HL-60/S4 treated with retinoic acid at 250 ng/mL for 4 days and 3 days (cell line): ENCODE data around the gene UBE2H.

Experiments used
- in situ Hi-C: fragments of 300-500 bp; cut with MboI; formaldehyde crosslinking; loops from 2 replicates; pipeline ENCODE4 v1.7.0; 2022; ENCODE audit warnings: low sequenced_read_pairs

Gene UBE2H

DNA sequence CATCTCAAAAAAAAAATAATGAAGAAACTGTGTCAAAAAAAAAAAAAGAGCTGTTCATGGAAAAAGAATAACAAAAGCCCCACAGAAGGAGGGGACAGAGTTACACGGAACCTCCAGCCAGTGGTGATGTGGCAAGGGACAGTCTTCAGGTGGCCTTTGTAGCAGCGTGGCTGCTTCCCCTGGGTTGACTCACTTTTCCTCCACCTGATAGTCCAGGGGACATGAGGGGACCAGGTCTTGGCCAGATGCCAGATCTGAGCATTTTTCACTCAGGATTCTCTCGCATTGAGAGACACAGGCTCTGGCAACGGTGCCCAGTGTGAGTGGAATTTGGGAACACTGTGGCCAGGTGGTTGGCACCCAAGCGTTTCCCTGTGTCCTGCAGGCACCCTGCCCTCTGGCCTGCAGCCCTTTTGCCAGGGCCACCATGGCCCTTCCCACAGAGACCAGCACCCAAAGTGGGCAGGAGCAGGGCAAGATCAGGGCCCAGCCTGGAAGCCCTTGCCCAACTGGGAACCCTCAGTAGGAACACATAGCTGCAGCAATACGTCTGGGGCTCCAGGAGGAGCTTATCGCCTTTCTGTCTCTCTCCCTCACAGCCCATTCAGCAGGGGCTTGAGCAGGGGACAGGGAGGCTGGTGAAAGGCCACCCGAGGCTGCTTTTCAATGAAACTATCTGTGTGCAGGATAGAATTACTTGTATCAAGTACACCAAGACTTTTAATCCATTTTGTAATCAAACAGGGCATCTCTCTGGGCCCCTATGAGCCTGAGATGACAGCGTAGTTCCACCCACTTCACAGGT, 159.1 kb downstream of the UBE2H start:
- in situ Hi-C loops: no loop called here

DNA sequence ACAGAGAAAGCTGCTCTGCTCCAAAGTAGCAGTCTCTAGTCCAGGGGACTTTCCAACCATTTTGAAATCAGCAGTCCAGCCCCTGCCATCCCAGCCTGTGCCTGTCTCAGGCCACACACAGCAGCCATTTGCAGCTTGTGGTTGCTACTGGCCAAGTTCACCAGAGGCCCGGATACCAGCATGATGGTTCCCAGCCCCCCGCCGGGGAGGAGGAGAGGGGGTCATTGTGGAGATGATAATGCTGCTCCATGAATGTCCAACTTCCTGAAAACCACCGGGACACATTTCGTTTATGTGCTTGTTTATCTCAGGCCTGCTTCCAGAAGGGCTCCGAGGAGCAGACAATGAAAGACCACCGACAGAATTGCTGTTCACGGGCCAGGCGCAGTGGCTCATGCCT, 160.0 kb downstream of the UBE2H start:
- in situ Hi-C loops: no loop called here

DNA sequence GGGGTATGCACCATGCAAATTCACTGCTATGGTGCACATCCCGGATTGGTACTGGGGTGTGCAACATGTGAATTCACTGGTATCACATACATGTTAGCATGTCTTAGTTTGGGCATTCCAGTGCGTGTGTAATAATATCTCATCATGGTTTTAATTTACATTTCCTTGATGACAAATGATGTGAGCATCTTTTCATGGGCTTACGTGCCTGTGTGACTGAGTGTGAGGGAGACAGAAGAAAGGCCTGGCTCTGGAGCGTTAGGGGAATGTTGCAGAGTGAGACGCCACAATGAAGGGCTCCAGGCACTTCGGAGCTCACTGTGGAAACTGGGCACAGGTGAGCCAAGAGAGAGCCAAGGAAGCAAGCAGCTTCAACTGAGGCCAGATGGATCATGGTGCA, 162.6 kb downstream of the UBE2H start:
- in situ Hi-C loops: no loop called here

DNA sequence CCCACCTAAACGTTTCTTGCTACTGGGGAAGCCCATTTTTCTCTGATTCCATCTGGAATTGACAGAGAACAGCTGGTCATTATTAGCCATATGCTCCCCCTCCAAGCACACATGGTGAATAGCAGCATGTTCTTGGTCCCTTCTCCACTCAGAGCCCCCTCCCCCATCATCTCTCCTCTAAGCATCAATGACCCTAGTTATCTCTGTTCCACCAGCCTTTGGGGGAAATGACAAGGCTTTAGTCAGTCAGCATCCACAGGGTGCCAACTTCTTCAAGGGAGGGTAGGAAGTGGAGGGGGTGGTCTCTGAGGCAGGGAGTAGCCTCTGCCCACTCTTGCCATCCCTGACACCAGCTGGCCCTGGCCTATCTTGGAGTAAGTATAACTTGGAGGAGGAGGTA, 163.1 kb downstream of the UBE2H start:
- in situ Hi-C loops: no loop called here

DNA sequence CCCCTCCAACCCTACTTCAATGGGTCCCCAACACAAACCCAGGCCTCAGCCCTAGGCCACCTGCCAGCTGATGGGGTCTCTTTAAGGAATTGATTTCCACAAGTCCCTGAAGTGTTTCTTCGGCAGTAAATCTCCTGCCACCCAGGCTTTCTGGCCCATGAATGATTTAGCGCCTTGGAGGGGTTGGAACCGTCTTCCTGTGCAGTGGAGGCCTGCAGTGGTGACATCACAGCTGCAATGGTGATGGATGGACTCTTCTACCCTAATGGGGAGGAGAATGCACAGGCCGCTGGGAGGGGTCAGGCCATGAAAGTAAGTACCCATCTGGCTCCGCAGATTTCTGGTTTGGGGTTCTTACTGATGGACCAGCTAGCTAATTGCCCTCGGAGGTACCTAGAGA, 163.8 kb downstream of the UBE2H start:
- in situ Hi-C loops: no loop called here

DNA sequence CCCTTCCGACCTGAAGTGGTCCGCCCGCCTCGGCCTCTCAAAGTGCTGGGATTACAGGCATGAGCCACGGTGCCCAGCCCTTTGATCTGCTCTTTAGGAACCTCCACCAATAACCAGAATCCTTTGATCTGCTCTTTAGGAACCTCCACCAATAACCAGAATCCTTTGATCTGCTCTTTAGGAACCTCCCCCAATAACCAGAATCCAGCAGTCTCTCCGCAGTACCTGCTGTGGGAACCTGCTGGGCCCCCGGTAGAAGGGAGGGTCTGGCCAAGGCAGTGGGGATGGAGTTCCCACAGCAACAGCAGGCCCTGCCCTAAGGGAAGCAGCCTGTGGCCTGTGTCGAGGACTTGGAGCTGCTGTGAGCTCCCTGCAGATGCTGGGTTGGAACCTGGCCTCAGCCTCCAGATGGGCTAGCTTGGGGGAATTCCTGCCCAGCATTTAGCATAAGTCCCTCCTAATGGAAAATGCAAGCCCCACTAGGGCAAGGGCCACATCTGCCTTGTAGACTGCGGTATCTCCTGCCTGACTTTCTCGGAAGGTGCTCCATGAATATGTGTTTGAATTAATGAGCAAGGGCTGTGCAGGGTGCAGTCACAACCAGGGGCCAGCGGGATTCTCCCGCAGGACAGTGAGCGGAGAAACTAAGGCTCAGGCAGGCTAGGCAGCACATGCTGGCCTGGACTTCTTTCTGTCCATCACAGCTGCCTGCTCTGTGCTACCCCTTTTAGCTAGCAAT, 165.8 kb downstream of the UBE2H start:
- in situ Hi-C loops: no loop called here

DNA sequence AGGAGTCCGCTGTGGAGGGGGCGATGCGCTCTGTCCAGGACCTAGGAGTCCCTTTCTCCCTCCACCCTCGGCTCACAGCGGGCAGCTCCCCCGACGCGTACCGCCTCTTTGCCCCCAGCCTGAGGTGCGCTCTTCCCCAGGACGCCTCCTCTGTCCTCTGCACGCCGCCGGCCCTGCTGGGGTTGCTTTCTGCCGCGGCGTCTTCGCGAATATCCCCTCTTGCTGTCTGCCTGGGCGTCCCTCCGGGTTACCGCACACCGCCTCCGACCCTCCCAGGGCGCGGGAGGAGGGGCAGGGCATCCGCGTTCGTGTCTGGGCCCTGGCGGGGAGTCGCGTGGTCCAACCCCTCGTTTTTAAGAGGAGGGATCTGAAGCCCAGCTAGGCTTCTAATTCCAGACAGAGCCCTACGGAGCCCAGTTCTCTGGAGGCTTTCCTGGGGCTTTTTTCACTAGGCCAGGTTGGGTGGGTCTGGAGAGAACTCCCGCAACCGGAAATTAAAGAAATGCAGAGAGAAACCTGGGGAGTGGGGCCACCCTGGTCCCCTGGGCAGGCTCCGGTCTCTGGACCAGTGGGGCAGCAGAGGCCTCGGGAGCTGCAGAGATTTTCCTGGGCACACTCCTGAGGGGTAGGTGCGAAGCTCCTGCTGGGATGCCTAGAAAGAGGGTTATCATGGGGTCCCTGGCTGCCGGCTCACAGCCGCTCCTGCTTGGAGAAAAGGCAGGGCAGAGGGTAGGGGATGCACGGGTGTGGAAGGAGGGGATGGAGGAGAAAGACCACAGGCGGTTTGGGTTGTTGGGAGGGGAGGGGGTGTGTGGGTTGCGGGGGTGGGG, 166.9 kb downstream of the UBE2H start:
- in situ Hi-C loops: no loop called here

DNA sequence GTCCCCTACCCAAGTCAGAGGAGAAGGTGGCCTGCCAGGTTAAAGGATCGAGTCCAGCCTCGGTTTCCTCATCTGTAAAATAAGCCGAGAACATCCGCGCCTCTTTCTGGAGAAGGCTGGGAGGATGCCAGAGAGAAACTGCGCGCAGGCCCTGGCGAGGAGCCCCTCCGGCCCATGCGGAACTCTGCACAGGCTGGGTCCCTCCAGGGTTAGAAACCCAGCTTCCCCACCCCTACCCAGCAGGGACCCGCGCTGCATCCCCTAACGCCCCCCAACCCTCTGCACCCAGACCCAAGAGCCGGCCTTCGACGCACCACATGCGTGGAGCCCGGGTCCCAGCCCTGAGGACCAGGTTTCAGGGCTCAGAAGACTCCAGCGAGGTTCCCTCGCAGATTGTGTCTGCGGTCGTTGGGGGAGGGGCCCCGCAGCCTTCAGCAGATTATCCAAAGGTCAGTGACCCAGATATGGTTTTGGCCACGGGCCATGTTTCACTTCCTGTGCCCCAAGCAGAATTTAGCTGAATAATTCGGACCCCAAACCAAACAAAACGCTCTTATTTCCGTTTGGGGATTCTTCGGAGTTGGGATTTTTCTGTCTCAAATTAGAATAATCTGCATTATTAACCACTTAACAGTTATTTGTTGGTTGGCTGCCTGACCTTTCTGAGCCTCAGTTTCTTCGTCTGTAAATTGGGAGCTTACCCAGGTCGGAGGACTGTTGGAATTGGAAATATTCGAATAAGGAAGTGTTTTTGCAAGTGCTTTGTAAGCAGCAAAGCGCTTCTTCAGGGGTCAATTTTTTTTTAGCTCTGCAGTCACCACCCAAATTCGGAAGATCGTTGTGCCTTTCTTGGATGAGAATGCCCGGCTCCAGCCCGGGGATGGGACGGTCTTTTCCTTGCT, 167.7 kb downstream of the UBE2H start:
- in situ Hi-C loops: no loop called here

DNA sequence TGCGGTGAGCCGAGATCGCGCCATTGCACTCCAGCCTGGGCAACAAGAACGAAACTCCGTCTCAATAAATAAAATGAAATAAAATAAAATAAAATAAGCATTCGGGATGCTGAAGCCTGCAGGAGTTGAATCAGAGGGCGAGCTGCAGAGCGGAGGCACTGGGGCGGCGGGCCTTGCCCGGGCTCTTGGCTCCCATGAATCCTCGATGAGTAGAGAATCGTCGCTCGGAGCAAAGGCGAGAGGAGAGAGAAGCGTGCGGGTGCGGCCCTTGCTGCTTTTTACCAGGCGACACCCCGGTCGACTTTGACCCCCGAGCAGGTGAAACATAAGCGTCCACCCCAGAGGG, 168.3 kb downstream of the UBE2H start:
- in situ Hi-C loops: no loop called here

DNA sequence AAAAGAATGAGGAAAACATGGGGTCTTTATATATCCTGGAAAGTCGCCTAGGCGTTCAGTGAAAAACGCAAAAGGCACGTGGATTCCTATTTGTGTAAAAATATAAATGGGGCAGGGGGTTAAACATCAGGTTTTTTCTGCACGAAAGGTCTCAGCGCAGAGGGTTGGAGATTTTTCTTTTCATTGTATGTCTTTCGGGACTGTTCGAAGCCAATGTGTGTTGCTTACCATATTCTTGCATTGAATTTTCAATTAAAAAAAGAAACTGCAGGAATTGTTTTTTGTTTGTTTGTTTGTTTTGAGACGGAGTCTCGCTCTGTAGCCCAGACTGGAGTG, 169.2 kb downstream of the UBE2H start:
- in situ Hi-C loops: no loop called here

DNA sequence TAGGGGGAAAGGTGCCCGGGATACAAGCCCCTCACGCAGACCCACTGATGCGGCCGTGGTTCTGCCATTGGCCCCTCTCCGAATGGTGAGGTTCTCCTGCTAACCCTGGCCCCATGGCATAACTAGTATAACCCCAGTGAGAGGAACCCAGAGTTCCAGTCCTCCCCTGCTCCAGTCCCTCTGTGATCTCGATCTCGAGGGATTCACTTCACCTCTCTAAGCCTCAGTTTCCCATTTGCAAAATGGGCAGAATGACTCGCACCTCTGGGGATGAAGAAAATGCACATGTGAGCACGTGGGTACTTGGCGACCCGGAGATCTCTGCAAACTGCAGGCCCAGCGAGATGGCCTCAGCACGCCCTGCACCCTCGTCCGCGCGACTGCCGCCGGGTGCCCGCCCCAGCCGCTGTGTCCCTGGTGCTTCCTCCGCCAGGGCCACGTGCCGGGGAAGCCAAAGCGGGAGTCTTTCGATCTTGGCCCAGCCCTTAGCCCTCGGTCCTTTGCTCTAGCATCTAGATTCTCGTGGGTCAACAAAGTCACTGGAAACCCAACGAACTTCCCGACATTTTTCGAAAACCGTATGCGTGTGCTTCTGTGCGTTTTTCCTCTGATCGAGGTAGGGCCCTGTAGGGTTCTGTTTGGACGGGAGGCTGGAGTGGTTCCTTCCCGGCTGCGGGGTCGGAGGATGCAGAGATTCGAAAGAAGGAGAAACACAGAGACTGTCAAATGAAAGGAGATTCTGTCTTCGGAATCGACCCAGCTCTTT, 169.8 kb downstream of the UBE2H start:
- in situ Hi-C loops: no loop called here

DNA sequence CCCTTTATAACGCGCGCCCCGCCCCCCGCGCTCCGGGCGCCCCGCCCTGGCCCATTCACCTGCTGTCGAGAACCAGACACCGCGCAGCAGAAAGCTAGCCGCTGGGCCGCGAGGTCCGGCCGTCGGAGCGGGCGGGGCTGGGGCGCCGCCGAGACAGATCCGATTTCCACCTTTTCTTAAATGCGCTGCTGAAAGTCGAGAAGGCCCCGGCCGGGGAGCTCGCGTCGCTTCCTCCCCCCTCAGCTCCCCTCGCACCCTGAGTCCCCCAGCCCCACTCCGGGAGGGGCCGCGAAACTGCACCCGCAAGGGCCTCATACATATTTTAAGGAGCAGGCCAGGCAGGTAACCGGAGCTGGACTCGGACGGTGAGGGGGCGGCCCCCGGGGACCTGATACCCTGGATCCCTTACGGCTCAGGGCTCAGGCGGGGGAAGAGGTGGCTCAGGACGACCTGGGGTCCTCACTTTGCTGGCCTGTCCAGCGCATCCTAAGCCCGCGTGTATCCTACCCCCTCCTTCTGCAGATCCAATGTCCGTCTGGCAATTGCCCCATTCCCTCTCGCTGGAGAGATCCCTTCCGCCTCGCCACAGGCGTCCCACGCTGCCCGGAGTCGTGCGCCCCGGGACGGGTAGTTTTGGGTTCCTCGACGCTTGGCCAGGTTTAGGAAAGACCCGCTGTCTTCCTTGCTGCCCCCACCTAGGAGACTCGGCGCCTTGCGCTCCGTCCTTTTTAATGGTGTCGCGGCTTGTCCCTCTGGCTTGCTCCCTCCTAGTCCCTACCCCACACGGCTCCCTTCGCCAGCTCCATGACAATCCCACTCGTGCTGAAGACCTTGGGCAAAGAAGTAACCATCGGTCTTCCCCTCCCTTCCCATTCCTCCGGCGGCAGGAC, 170.6 kb downstream of the UBE2H start:
- in situ Hi-C loops: no loop called here

DNA sequence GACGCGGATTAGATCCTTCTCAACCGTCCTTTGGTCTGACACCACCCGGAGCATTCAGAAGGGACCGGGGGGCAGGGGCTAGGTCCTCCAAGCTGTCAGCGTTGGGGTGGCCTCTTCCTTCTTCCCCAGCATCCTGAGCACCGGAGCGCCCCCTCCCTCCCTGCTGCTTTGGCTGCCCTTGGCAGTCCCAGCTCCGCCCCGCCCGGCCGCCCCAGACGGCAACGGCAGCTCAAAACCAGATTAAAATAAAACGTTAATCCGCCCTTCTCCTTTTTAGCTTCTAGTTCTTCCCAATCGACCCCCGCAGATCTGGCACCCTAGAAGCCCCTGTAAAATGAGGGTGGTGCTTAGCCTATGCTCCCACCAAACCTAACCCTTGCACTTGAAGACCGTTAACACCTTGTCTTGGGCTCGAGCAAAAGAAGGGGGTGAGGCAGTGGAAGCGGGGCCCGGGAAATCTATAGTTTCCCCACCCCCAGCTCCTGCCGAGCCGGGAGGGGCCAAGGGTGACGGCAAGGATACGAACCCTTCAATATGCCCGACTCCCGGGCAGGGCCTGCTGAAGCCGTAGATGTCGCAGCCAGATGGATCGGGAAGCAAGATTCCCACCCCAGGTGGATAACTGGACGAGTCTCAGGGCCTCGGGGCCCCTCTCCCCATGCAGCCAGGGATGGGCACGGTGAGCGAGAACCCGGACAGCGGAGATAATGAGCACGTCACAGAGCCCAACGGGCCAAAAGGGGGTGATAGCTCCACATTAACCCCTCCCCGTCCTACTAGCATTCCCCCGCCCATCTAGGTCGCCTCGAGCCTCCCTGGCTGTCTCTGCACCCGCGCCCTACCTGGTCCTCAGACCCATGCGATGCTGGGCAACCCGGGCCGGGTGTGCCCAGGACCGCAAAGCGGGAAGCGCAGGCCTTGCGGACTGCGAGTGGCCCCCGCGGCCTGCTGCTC, 171.5 kb downstream of the UBE2H start:
- in situ Hi-C loops: no loop called here
